Measurements from ENCODE around the gene SLC25A12.

SLC25A12 gene

DNA sequence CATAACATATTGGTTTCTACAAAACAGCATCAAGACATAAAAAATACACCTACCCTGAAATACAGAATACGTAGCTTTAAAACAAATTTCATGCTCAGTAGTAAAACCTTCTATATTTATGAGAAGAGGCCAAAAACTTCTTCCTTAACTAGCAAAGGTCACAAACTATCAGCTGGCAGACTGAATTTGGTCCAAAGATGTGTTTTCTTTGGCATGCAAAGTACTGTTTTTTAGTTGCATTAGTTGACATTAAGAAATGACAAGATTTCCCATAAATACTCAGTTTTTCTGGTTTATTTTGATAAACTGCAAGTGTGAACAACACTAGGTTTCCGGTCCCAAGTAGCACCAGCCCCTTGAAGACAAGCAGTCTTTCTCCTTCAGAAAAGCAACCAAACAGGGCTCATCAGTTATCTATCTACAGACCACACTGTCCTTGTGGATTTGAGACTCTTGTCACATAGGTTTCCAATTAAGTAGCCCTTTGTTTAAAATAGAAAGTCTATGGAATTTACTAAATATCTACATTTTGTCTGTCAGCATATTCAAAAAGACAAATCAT, 35.6 kb downstream of the SLC25A12 start:
- TF ChIP-seq, protein P1, sequence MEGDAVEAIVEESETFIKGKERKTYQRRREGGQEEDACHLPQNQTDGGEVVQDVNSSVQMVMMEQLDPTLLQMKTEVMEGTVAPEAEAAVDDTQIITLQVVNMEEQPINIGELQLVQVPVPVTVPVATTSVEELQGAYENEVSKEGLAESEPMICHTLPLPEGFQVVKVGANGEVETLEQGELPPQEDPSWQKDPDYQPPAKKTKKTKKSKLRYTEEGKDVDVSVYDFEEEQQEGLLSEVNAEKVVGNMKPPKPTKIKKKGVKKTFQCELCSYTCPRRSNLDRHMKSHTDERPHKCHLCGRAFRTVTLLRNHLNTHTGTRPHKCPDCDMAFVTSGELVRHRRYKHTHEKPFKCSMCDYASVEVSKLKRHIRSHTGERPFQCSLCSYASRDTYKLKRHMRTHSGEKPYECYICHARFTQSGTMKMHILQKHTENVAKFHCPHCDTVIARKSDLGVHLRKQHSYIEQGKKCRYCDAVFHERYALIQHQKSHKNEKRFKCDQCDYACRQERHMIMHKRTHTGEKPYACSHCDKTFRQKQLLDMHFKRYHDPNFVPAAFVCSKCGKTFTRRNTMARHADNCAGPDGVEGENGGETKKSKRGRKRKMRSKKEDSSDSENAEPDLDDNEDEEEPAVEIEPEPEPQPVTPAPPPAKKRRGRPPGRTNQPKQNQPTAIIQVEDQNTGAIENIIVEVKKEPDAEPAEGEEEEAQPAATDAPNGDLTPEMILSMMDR (IDR thresholded peaks at IDR 0.05; ENCODE audit: low read length), result no peak
- TF ChIP-seq EZH2phosphoT487 (IDR thresholded peaks at IDR 0.05; ENCODE audit: low read length) (no peak), EZH2 (optimal IDR thresholded peaks at IDR 0.05; ENCODE audit: low read depth, low read length) (no peak)
- no peaks in the 10 kb centered on the region for H3K9me2 ChIP-seq (replicated peaks; ENCODE audit: insufficient read depth, low read length)
- no peaks in the 10 kb centered on the region for H4K20me1 ChIP-seq (ENCODE audit: insufficient read depth, low read length)
- H3K4me3 ChIP-seq (ENCODE audit: low read length), result no peak overlapping the region
- H3K9ac ChIP-seq (ENCODE audit: low read length), result no peak overlapping the region
- no peak for DNase-seq
- no peaks in the 10 kb centered on the region for H3K79me2 ChIP-seq (ENCODE audit: low read length)
- H3K36me3 ChIP-seq (replicated peaks; ENCODE audit: insufficient read depth, low read length), result no peaks in the 10 kb centered on the region
- no peak overlapping the region for H2AFZ ChIP-seq (ENCODE audit: low read length)
- H3K27me3 ChIP-seq (replicated peaks; ENCODE audit: insufficient read depth, low read length), result no peaks in the 10 kb centered on the region
- no peak overlapping the region for H3K27ac ChIP-seq (ENCODE audit: low read length)
- H3K9me3 ChIP-seq (replicated peaks; ENCODE audit: insufficient read depth, low read length), result no peaks in the 10 kb centered on the region
- no peak overlapping the region for H3K4me2 ChIP-seq (ENCODE audit: low read depth, low read length)
- no peaks in the 10 kb centered on the region for H3F3A ChIP-seq (ENCODE audit: insufficient read depth, low read length)
- no peaks in the 10 kb centered on the region for H3K4me1 ChIP-seq (ENCODE audit: low read length)

DNA sequence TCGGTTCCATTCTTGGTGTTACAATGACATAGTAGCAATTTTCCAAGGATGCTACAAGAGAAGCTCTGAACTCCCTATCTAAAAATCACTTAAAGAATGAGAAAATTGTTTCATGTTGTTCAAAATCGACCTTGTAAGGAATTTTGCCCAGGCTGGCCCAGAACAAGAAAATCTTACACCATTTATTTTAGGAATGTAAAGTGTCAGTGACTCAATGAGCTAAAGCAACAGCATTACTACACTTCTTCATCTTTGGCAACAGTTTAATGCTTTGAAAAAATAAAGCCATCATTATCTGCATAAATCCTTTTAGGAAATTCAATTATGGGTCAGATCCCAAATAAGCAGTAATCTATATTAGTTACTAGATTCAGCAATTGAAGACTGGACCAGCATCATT, 38.6 kb downstream of the SLC25A12 start:
- H3K27me3 ChIP-seq (replicated peaks; ENCODE audit: insufficient read depth, low read length), result no peaks in the 10 kb centered on the region
- no peaks in the 10 kb centered on the region for H3K4me1 ChIP-seq (ENCODE audit: low read length)
- no peak overlapping the region for H3K27ac ChIP-seq (ENCODE audit: low read length)
- no peak overlapping the region for H3K4me2 ChIP-seq (ENCODE audit: low read depth, low read length)
- H3K9me3 ChIP-seq (replicated peaks; ENCODE audit: insufficient read depth, low read length), result no peaks in the 10 kb centered on the region
- no peak overlapping the region for H2AFZ ChIP-seq (ENCODE audit: low read length)
- H3K9ac ChIP-seq (ENCODE audit: low read length), result no peak overlapping the region
- no peaks in the 10 kb centered on the region for H3K36me3 ChIP-seq (replicated peaks; ENCODE audit: insufficient read depth, low read length)
- H3K9me2 ChIP-seq (replicated peaks; ENCODE audit: insufficient read depth, low read length), result no peaks in the 10 kb centered on the region
- H4K20me1 ChIP-seq (ENCODE audit: insufficient read depth, low read length), result no peaks in the 10 kb centered on the region
- no peaks in the 10 kb centered on the region for H3F3A ChIP-seq (ENCODE audit: insufficient read depth, low read length)
- no peak for DNase-seq
- H3K79me2 ChIP-seq (ENCODE audit: low read length), result no peaks in the 10 kb centered on the region
- TF ChIP-seq, protein P1 (IDR thresholded peaks at IDR 0.05; ENCODE audit: low read length), result no peak
- TF ChIP-seq EZH2phosphoT487 (IDR thresholded peaks at IDR 0.05; ENCODE audit: low read length) (no peak), EZH2 (optimal IDR thresholded peaks at IDR 0.05; ENCODE audit: low read depth, low read length) (no peak)
- no peak overlapping the region for H3K4me3 ChIP-seq (ENCODE audit: low read length)

DNA sequence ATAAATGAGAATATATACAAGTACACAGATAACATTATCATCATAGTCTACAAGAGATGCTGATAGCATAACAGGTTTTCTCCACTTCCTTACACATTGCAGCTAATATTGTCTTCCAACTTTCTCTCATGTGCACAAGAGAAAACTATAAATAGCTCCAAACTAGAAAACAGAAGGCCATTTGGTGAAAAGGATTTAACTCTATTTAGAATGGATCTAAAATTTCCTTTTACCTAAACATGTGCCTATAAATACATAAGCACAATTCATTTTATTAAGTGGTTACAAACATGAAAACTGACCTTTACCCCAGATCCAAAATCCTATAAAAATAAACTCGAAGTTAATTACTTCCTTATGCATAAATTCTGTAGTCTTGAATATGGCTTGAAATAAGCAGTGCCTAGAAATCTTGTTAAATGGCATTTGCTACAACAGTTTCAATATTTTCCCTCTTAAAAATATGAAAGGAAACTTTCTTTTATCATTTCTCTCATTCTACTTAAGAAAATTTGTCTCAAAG, 41.6 kb downstream of the SLC25A12 start:
- no peaks in the 10 kb centered on the region for H3K79me2 ChIP-seq (ENCODE audit: low read length)
- no peak overlapping the region for H2AFZ ChIP-seq (ENCODE audit: low read length)
- no peaks in the 10 kb centered on the region for H3K4me1 ChIP-seq (ENCODE audit: low read length)
- no peaks in the 10 kb centered on the region for H3K27me3 ChIP-seq (replicated peaks; ENCODE audit: insufficient read depth, low read length)
- no peak for DNase-seq
- H3K27ac ChIP-seq (ENCODE audit: low read length), result no peak overlapping the region
- no peak overlapping the region for H3K4me2 ChIP-seq (ENCODE audit: low read depth, low read length)
- H3K4me3 ChIP-seq (ENCODE audit: low read length), result no peak overlapping the region
- no peaks in the 10 kb centered on the region for H3F3A ChIP-seq (ENCODE audit: insufficient read depth, low read length)
- no peak for TF ChIP-seq EZH2phosphoT487 (IDR thresholded peaks at IDR 0.05; ENCODE audit: low read length)
- no peak for TF ChIP-seq EZH2 (optimal IDR thresholded peaks at IDR 0.05; ENCODE audit: low read depth, low read length)
- TF ChIP-seq, protein P1 (IDR thresholded peaks at IDR 0.05; ENCODE audit: low read length), result no peak
- no peak overlapping the region for H3K9ac ChIP-seq (ENCODE audit: low read length)
- H3K9me2 ChIP-seq (replicated peaks; ENCODE audit: insufficient read depth, low read length), result no peaks in the 10 kb centered on the region
- no peaks in the 10 kb centered on the region for H3K9me3 ChIP-seq (replicated peaks; ENCODE audit: insufficient read depth, low read length)
- H4K20me1 ChIP-seq (ENCODE audit: insufficient read depth, low read length), result no peaks in the 10 kb centered on the region
- H3K36me3 ChIP-seq (replicated peaks; ENCODE audit: insufficient read depth, low read length), result no peaks in the 10 kb centered on the region
